Gastrocnemius medialis (tissue), 4 donors: ENCODE results near the gene STBD1. TPM values are rescaled to one million over a fixed set of nuclear protein-coding genes. Genes with fewer than 3 reads are reported as not detected.

Experiments
- ATAC-seq, 2 donors: fragments of 150-250 bp; one replicate each; pipeline ENCODE4 v1.9.1; 2016
- DNase-seq, 2 donors: peaks; one replicate each; pipeline ENCODE4 v3.0.0-alpha.2; 2019
- H3K27ac ChIP-seq, 4 donors: fragments of 200-600 bp; sonication (generic); 1 replicate in 1 of 4; 2 replicates in 3 of 4; pipeline ENCODE4 v1.5.1; 2016 to 2018; ENCODE audit warnings: mild to moderate bottlenecking in 2 of 4, moderate library complexity in 1 of 4
- H3K27me3 ChIP-seq, 3 donors: fragments of 200-600 bp; sonication (generic) in 2 of 3; 1 replicate in 1 of 3; 2 replicates in 2 of 3; pipeline versions ENCODE4 v1.5.1 to v1.6.0; 2016 to 2019; ENCODE audit warnings: mild to moderate bottlenecking in 1 of 3, moderate library complexity in 1 of 3
- H3K36me3 ChIP-seq, 2 donors: fragments of 200-600 bp; sonication (generic) in 1 of 2; one replicate each; pipeline ENCODE4 v1.5.1; 2017 to 2018
- H3K4me1 ChIP-seq, 2 donors: fragments of 200-600 bp; sonication (generic) in 1 of 2; one replicate each; pipeline ENCODE4 v1.5.1; 2016 to 2017; ENCODE audit warnings: mild to moderate bottlenecking in 2 of 2
- H3K4me3 ChIP-seq, 4 donors: fragments of 200-600 bp; sonication (generic) in 3 of 4; 1 replicate in 1 of 4; 2 replicates in 3 of 4; pipeline ENCODE4 v1.5.1; 2016 to 2019; ENCODE audit warnings: mild to moderate bottlenecking in 2 of 4
- H3K9me3 ChIP-seq, 3 donors: fragments of 200-600 bp; sonication (generic) in 2 of 3; 1 replicate in 1 of 3; 2 replicates in 2 of 3; pipeline ENCODE4 v1.5.1; 2016 to 2019
- POLR2A ChIP-seq, 2 donors: fragments of 450-650 bp; IDR thresholded peaks; one replicate each; pipeline ENCODE4 v1.6.1; 2017; ENCODE audit warnings: antibody characterized with exemption in 2 of 2, mild to moderate bottlenecking in 2 of 2, moderate library complexity in 2 of 2
- in situ Hi-C, 4 donors: fragments of 200-750 bp; cut with MboI; loops; one replicate each; pipeline versions ENCODE4 v1.15.0 to v1.8.0; 2017; ENCODE audit warnings: low sequenced_read_pairs in 4 of 4
- intact Hi-C: fragments of 100-400 bp; cut with DNase I; formaldehyde crosslinking; loops from one replicate; pipeline ENCODE4 v1.15.1; 2023; ENCODE audit warnings: low total_unique reads
- total RNA-seq, 4 donors: library from RNA; depleted of rRNA; stranded (reverse); fragments of >200 nt; gene quantifications; one replicate each; pipeline versions ENCODE4 v1.1.0 to v1.2.3, GENCODE V29; 2016
- TF ChIP-seq, protein P1 (sequence below), 5 experiments: fragments of 450-650 bp in 3 of 5; fragments of 200-600 bp in 2 of 5; sonication (generic) in 2 of 5; IDR thresholded peaks in 4 of 5; conservative IDR thresholded peaks in 1 of 5; 1 replicate in 4 of 5; 2 replicates in 1 of 5; pipeline ENCODE4 v1.5.1; 2016 to 2019; ENCODE audit warnings: antibody characterized with exemption in 5 of 5, mild to moderate bottlenecking in 3 of 5, moderate library complexity in 3 of 5

STBD1 gene
- total RNA-seq, 4 donors from 2014 or later = 17.9 to 57.5 (median 41.5) TPM

DNA sequence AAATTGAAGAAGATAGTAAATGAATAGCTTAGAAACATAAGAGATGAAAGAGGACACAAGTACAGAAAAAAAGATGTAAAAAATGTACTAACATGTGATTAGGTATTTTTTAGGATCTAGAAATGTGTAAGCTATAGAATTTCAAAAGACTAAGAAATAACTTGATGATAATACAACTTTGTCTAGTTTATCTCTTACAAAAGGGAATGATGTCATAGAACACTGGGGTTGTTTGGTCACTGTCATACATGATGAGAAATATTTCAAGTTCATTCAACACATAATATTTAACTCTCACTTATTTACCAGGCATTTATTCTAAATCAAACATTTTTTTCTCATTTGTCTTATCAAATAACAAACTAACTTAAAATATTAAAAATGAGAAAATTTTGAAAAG is 18.5 kb downstream of the STBD1 start:
- DNase-seq = no peak
- ATAC-seq = no peak
- Histone ChIP-seq H3K27me3 (no peaks in the 10 kb centered on the region), H3K27ac (no peak overlapping the region), H3K36me3 (no peaks in the 10 kb centered on the region), H3K4me3 (no peak overlapping the region), H3K9me3 (peaks cover 0 to 18% (median 3%) of the 10 kb centered on the region in 3 donors), H3K4me1 (no peaks in the 10 kb centered on the region)
- in situ Hi-C loops (no loop called here), intact Hi-C loops (no loop called here)
- TF ChIP-seq POLR2A (IDR thresholded peaks at IDR 0.05) = no peak
- TF ChIP-seq, protein P1, sequence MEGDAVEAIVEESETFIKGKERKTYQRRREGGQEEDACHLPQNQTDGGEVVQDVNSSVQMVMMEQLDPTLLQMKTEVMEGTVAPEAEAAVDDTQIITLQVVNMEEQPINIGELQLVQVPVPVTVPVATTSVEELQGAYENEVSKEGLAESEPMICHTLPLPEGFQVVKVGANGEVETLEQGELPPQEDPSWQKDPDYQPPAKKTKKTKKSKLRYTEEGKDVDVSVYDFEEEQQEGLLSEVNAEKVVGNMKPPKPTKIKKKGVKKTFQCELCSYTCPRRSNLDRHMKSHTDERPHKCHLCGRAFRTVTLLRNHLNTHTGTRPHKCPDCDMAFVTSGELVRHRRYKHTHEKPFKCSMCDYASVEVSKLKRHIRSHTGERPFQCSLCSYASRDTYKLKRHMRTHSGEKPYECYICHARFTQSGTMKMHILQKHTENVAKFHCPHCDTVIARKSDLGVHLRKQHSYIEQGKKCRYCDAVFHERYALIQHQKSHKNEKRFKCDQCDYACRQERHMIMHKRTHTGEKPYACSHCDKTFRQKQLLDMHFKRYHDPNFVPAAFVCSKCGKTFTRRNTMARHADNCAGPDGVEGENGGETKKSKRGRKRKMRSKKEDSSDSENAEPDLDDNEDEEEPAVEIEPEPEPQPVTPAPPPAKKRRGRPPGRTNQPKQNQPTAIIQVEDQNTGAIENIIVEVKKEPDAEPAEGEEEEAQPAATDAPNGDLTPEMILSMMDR (IDR thresholded peaks at IDR 0.05 in 4 of 5, conservative IDR thresholded peaks at IDR 0.05 in 1 of 5) = no peak

DNA sequence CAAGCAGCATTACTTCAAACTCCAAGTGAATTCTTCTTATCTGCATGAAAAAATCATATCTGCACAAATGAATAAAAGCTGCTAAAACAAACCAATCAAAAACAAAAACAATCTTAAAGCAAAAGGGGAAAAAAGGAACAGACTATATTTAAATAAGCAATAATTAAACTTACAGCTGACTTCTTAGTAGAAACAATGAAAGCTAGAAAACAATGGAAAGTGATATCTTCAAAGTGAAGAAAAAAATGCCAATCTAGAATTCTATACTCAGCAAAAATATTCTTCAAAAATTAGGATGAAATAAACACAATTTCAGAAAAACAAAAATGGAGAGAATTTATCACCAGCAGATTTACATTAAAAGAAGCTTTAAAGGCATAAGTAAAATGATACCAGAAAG is 20.0 kb downstream of the STBD1 start:
- H3K4me3 ChIP-seq = no peak overlapping the region
- intact Hi-C loops = no loop called here
- H3K27me3 ChIP-seq = no peaks in the 10 kb centered on the region
- H3K36me3 ChIP-seq = no peaks in the 10 kb centered on the region
- H3K9me3 ChIP-seq = peaks cover 0 to 11% (median 3%) of the 10 kb centered on the region in 3 donors
- H3K27ac ChIP-seq = no peak overlapping the region
- TF ChIP-seq, protein P1 (IDR thresholded peaks at IDR 0.05 in 4 of 5, conservative IDR thresholded peaks at IDR 0.05 in 1 of 5) = no peak
- TF ChIP-seq POLR2A (IDR thresholded peaks at IDR 0.05) = no peak
- H3K4me1 ChIP-seq = no peaks in the 10 kb centered on the region
- ATAC-seq (no peak), DNase-seq (no peak)
- in situ Hi-C loops = no loop called here

DNA sequence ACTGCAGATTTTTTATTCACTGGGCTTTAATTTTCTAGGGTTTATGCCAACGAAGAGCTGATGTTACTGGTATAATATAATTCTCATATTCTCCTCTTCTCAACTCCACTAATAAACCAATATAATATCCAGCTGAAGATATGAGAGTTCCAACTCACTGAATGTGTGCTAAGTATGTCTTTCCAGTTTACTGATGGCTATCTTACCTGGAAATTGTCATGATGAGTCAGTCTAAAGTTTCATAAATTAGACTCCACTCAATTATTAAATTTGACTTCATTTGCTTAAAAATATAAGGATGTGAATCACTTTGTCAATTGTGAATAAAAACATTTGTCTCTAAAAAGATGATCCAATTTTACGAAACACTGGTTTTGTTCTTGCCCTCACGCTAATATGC is 28.4 kb downstream of the STBD1 start:
- no peaks in the 10 kb centered on the region for H3K9me3 ChIP-seq
- TF ChIP-seq POLR2A (IDR thresholded peaks at IDR 0.05) = no peak
- TF ChIP-seq, protein P1 (IDR thresholded peaks at IDR 0.05 in 4 of 5, conservative IDR thresholded peaks at IDR 0.05 in 1 of 5) = no peak
- H3K27ac ChIP-seq = no peak overlapping the region
- H3K4me1 ChIP-seq = no peaks in the 10 kb centered on the region
- H3K27me3 ChIP-seq = no peaks in the 10 kb centered on the region
- in situ Hi-C loops (no loop called here), intact Hi-C loops (no loop called here)
- no peak overlapping the region for H3K4me3 ChIP-seq
- no peak for DNase-seq
- no peak for ATAC-seq
- H3K36me3 ChIP-seq = no peaks in the 10 kb centered on the region

DNA sequence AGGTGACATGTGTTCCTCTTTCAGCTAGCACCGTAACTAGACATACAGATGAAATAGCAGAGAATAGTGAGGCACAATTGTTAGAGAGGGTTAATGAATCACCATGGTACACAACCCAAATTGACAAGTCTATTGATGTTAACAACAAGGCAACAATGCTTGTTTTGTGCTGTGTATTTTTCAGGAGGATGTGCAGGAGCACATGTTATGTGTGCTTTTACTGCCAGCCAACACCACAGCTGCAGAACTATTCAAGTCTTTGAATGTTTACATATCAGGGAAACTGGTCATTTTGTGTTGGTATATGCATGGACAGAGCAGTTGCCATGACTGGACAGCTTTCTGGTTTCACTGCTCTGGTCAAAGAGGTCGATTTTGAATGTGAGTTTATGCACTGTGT is 32.8 kb downstream of the STBD1 start:
- H3K4me3 ChIP-seq = no peak overlapping the region
- H3K36me3 ChIP-seq = no peaks in the 10 kb centered on the region
- DNase-seq = no peak
- no peak for ATAC-seq
- intact Hi-C loops = no loop called here
- no peak for TF ChIP-seq POLR2A (IDR thresholded peaks at IDR 0.05)
- TF ChIP-seq, protein P1 (IDR thresholded peaks at IDR 0.05 in 4 of 5, conservative IDR thresholded peaks at IDR 0.05 in 1 of 5) = no peak
- peaks cover 5 to 12% of the 10 kb centered on the region in 2 donors for H3K4me1 ChIP-seq
- no peaks in the 10 kb centered on the region for H3K27me3 ChIP-seq
- no peaks in the 10 kb centered on the region for H3K9me3 ChIP-seq
- no peak overlapping the region for H3K27ac ChIP-seq
- in situ Hi-C loops = no loop called here

- ATAC-seq = peak; percentile 99 to 100
Measured at GRCh38 chr4:76341063-76341462, 34.5 kb downstream of the STBD1 start.

More at GRCh38 chr4:76341063-76341462, 34.5 kb downstream of the STBD1 start:
- H3K27me3 ChIP-seq = no peaks in the 10 kb centered on the region
- no peak for DNase-seq
- in situ Hi-C loops = no loop called here
- H3K4me3 ChIP-seq = no peak overlapping the region
- no peaks in the 10 kb centered on the region for H3K9me3 ChIP-seq
- H3K27ac ChIP-seq = peak overlapping the region in 3 of 4 donors; percentile 13 to 33 (median 31)
- H3K36me3 ChIP-seq = no peaks in the 10 kb centered on the region
- intact Hi-C loops = no loop called here
- no peak for TF ChIP-seq POLR2A (IDR thresholded peaks at IDR 0.05)
- TF ChIP-seq, protein P1 (IDR thresholded peaks at IDR 0.05 in 4 of 5, conservative IDR thresholded peaks at IDR 0.05 in 1 of 5) = no peak
- peaks cover 5 to 12% of the 10 kb centered on the region in 2 donors for H3K4me1 ChIP-seq
